Fibroblast of skin of left biceps (primary cell): Measurements from ENCODE around the gene KLF13.

Source experiments
- DNase-seq, 2 experiments: peaks; one replicate each; pipeline ENCODE4 v3.0.0-alpha.2; 2013; ENCODE audit warnings: low read depth in 2 of 2

Gene KLF13

DNA sequence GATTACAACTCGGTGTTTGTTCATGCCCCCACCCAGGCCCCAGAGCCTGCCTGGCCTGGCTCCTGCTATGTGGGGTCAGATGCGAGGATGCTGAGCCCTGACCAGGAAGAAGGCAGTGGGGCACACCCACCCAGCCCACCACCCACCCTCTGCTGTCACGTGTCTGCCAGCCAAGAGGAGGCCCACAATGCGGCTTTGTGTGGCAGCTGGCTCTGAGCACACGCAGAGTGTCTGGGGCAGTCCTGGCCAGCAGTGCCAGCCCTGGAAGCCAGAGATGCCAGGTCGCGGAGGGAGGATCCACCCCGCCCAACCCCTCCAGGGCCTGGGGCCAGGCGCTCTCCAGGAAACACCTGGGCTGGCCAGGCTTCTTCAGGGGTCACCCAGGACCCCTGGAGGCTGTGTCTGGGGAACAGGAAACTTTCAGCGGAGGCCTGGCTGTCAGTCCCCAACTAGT is 26.4 kb upstream of the KLF13 start:
- DNase-seq, result no peak

GRCh38 chr15:31300981-31301672 is 25.5 kb upstream of the KLF13 start:
- DNase-seq, result no peak

DNA sequence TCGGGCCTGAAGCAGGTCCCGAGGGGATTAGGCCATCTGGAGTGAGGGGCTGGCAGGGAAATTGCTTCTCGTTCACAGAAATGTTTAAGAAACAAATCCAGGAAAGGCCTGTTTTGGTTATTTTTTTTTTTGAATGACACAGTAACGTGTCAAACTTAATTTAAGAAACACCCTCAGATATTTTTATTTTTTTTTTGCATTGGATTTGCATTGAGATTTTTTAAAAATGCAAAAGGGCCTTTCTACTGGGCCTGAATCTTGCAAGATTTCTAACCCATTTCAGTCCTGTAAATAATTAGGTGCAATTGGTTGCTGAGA is 25.0 kb upstream of the KLF13 start:
- no peak for DNase-seq

DNA sequence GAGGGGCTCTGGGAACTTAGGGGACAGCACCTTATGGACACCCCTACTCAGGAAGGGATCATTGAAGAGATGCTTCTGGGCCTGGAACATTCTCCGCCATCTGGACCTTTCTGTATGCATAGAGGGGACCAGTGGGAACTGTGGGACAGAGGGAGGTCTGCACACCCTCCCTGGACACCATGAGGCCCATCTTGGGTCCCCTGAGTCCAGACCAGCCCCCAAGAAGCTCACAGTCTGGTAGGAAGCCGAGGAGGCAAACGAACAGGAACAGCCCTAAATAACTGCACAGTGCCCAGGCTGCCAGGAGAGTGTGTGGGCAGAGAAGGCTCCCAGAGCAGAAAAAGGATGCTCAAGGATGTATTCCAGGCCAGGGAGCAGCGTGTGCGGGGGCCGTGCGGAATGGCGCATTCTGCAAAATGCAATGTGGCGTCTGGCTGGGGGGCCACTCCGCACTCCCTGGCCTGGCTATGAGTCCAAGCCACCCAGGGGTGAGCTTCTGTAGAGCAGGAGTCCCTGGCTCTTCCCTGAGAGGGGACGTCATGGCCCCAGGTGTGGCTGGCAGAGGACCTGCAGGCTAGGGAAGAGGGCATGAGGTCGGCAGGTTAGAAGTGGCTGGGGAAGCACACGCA is 24.5 kb upstream of the KLF13 start:
- no peak for DNase-seq

- DNase-seq, result no peak
Measured at GRCh38 chr15:31302778-31303725, 23.6 kb upstream of the KLF13 start.

DNA sequence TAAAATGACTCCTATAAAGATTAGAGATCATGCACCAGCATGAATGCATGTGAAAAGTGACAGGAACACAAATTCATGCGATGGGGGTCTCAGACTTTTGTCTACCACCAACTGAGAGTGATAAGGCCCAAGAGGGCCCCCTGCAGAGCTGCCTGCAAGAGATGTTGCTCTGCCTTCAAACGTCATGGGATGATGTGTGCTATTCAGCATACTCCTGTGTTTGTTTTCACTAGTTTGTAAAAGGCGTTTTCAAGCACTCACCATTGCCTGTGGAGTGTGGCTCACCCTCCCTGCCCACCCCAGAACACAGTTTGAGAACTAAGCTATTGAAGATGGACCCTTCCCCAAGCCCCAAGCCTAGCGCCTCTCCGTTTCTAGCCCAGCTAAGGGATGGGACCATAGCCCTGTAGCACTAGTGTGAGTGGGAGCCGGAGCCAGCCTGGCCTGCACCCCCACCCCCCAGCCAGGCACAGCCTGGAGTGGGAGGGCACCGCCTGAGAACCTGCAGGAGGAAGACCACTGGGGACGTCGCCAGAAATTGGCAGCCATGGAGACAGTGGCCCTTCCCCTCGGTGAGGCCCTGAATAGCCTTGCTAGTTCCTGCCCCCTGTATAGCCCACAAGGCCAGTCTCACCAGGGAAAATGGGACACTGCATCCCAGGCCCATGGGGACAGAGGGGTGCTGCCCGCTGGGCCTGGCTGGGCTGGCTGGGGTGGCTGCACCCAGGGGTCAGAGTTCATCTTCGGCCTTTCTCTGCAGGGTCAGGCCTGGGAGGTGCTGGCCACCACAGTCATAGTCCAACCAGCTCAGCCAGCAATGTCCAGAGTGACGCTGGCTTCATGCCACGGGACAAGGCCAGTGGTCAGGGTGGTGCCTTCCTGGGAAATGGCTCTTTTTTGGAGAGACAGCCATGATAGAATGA is 22.6 kb upstream of the KLF13 start:
- DNase-seq, result no peak

DNA sequence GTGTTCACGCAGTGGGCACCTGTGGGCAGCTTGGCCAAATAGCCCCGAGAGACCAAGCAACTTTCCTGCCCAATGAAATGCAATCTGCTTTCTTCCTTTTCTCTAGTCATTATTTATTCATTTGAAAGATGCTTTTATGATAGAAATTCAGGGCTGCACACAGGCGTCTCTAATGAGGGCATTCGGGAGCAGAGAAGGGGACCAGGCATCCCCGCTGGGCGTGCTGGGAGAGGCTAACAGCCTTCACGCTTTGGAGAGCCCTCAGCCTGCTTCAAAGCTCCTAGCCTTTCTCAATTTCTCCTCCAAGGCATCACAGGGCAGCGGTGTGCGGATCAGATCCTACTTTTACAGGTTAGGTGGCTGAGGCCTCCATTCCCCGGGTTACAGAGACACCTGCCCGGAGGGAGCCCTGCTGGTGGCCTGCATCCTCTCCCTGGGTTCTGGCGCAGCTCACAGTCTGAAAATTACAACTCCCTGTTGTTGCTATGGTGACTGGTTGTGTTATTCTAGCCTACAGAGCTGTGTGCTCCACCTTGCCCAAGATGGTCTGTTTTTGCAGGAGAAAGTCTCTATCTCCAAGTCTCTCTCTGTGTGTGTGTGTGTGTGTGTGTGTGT is 21.8 kb upstream of the KLF13 start:
- DNase-seq, result no peak

GRCh38 chr15:31305375-31305774 is 21.3 kb upstream of the KLF13 start:
- DNase-seq, result no peak

DNA sequence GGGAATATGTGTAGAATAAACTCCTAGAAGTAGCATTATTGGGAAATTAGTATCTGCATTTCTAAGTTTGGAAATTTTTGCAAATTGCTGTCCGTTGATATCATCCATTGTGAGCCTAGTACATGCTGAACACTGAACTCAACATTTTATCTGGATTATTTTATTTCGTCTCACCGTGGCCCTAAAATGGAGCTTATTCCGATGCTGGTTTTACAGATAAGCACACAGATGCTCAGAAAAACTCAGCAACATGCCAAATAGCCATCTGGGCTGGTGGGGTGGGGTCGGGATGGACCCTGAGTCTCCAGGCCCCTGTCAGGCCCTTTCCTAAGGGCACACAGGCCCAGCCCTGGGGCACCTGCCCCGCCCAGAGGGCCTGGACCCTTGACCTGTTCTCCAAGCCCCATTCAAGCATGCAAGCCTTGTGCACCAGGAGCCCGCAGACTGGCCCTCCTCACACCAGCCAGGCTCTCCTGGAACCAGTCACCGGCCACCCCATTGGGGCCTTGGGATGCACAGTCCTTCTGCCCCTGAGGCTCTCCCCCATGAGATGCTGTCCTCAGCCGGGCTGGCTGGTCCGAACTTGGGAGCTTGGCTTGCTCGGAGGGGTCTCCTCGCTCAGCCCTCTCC is 20.7 kb upstream of the KLF13 start:
- no peak for DNase-seq

- no peak for DNase-seq
Measured at GRCh38 chr15:31306426-31307269, 20.0 kb upstream of the KLF13 start.

DNA sequence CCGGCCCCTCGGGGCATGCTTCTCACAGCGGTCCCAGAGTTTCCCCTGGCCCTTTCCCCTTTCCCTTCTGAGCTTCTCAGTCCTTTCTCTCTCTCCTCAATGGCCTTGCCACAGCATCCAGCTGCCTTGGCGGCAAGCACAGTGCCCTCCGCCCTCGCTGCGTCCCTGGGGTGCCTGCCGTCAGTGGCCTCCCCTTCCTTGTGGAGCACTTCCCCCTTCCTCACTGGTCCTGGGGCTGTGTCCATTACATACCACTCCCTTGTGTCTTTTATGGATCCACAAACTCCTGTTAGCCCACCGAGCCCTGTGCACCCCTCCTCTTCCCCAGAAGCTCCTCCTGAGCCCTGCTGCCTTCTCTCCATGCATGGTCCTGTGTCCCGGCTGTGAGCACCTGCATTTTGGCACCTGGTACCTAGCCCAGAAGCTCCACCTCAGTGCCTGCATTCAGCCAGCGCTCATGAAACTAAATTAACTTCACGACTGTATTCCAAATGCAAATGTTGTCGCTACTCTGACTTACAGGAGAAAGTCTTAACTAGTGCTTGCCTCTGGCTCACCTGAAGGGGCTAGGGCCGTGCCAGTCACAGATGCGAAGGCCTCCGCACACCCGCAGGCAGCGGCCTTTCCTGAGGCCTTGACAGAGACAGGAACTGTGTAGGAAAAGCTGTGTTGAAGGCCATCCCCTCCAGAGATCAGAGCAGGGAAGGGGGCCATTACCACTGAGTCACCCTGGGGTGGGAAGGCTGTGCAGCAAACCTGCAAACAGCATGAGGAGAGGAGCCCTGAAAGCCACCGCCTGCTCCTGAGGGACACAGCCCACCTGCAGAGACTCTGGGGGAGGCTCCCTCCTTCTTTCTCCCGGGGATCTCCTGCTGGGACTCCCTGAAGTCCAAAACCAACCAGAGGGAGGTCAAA is 19.1 kb upstream of the KLF13 start:
- no peak for DNase-seq

GRCh38 chr15:31308185-31308639 is 18.4 kb upstream of the KLF13 start:
- DNase-seq, result no peak

- DNase-seq, result no peak
Measured at GRCh38 chr15:31309893-31310606, 16.6 kb upstream of the KLF13 start.

GRCh38 chr15:31311735-31312619 is 14.7 kb upstream of the KLF13 start:
- DNase-seq, result no peak

DNA sequence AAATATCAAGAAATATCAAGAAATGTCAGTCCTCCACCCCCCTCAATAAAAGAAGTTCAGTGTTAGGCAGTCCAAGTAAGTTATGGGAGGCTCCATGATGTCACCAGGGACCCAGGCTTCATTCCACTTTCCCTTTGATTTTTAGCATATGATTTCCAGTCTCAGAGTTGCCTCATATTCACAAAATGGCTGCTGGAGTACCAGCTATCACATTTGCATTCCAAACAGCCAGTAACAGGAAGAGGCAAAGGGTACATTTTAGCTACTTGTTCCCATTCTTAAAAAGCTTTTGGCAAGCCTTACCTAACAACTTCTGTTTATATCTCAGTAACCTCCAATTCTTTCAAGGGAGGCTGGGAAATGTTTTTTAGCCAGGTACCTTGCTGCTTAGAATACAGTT is 13.4 kb upstream of the KLF13 start:
- no peak for DNase-seq

DNA sequence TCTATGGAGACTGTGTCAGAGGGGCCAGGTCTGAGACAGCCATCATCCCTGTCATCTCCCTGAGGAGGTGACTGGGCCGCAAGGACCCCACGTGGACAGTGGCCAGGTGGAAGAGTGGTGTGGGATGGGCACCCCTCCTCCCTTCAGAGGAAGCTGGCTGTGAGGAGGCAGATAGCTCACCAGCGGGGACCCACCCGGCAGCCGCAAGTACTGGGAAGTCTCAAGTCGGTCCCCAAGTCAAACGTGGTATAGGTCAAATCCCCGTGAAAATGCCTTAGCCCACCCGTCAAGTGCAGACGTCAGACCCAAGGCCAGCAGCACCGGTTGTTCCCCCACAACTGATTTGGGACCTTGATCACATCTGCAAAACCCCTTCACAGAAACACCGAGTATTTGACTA is 12.3 kb upstream of the KLF13 start:
- DNase-seq, result no peak
